GM18517 (cell line): ENCODE results near the gene ANAPC15.

ENCODE experiments used
- ATAC-seq: cut with Tn5 transposase; IDR thresholded peaks from one replicate; pipeline ENCODE4 v1.9.1; 2021; ENCODE audit warnings: mild to moderate bottlenecking, moderate library complexity; ENCODE audit not compliant: unreplicated experiment

Gene ANAPC15

GRCh38 chr11:72127923-72128322 is 15.4 kb upstream of the ANAPC15 start:
- no peak for ATAC-seq

- ATAC-seq, result no peak
These were observed 13.5 kb upstream of the ANAPC15 start for GRCh38 chr11:72125956-72126355.

GRCh38 chr11:72124046-72124445 is 11.6 kb upstream of the ANAPC15 start:
- no peak for ATAC-seq

GRCh38 chr11:72123117-72123653 is 10.7 kb upstream of the ANAPC15 start:
- ATAC-seq, result no peak

- no peak for ATAC-seq
These were observed 10.1 kb upstream of the ANAPC15 start for GRCh38 chr11:72122607-72123006.

- no peak for ATAC-seq
These were observed 8.4 kb upstream of the ANAPC15 start for GRCh38 chr11:72120930-72121329.

- ATAC-seq, result no peak
These were observed 6.7 kb upstream of the ANAPC15 start for GRCh38 chr11:72119198-72119597.

GRCh38 chr11:72116019-72116755 is 3.7 kb upstream of the ANAPC15 start:
- ATAC-seq, result no peak

GRCh38 chr11:72114570-72114969 is 2.1 kb upstream of the ANAPC15 start:
- ATAC-seq, result no peak

GRCh38 chr11:72112978-72113808 is 698 bp upstream of the ANAPC15 start:
- ATAC-seq, result no peak

- ATAC-seq, result peak; percentile 1
These were observed 974 bp downstream of the ANAPC15 start for GRCh38 chr11:72111300-72112142.

- ATAC-seq, result no peak
These were observed 6.6 kb downstream of the ANAPC15 start, which contains the start of gene TOMT for GRCh38 chr11:72105888-72106287. Gene TOMT, plus strand, starts transcription at chr11:72105924. Its CDS starts 28 bp downstream, at chr11:72105952.

GRCh38 chr11:72103754-72104167 is 8.7 kb downstream of the ANAPC15 start:
- ATAC-seq, result no peak

- ATAC-seq, result peak; percentile 80
These were observed 9.3 kb downstream of the ANAPC15 start, which contains the start of gene LAMTOR1 for GRCh38 chr11:72102946-72103753. Gene LAMTOR1, minus strand, starts transcription at chr11:72103297. Its CDS starts 73 bp downstream, at chr11:72103224.

- ATAC-seq, result no peak
These were observed 9.9 kb downstream of the ANAPC15 start for GRCh38 chr11:72102631-72102945.

- no peak for ATAC-seq
These were observed 10.3 kb downstream of the ANAPC15 start for GRCh38 chr11:72102162-72102561.

- no peak for ATAC-seq
These were observed 12.0 kb downstream of the ANAPC15 start for GRCh38 chr11:72100462-72100861.

- no peak for ATAC-seq
These were observed 12.5 kb downstream of the ANAPC15 start for GRCh38 chr11:72100009-72100408.

- no peak for ATAC-seq
These were observed 13.8 kb downstream of the ANAPC15 start for GRCh38 chr11:72098741-72099140.

GRCh38 chr11:72091292-72091691 is 21.2 kb downstream of the ANAPC15 start:
- ATAC-seq, result no peak
